ENCODE results near the gene MAGEC3.

MAGEC3 gene

GRCh38 chrX:141945426-141945825 lies 107.3 kb downstream of the MAGEC3 start:
- no peak for DNase-seq (ENCODE audit: low read depth in 2 of 3, low spot score in 1 of 3)

- no peak for DNase-seq (ENCODE audit: low read depth in 2 of 3, low spot score in 1 of 3)
These were observed 109.2 kb downstream of the MAGEC3 start for GRCh38 chrX:141947350-141947749.

All from stimulated activated CD4-positive, alpha-beta T cell treated with anti-CD3 and anti-CD28 coated beads, Interleukin-12 subunit alpha, Interleukin-12 subunit beta, amount 100 ng/mL, for 48 hours (primary cell).